GM12873 (cell line): ENCODE measurements around the gene CLDN6.

Source experiments
- TF ChIP-seq, protein P1 (sequence below): IDR thresholded peaks from 2 replicates; pipeline ENCODE4 v1.5.1; 2012; ENCODE audit warnings: low read depth, mild to moderate bottlenecking, moderate library complexity, low read length, control low read depth; ENCODE audit not compliant: insufficient read depth; ENCODE audit errors: missing control alignments

The CLDN6 gene

DNA sequence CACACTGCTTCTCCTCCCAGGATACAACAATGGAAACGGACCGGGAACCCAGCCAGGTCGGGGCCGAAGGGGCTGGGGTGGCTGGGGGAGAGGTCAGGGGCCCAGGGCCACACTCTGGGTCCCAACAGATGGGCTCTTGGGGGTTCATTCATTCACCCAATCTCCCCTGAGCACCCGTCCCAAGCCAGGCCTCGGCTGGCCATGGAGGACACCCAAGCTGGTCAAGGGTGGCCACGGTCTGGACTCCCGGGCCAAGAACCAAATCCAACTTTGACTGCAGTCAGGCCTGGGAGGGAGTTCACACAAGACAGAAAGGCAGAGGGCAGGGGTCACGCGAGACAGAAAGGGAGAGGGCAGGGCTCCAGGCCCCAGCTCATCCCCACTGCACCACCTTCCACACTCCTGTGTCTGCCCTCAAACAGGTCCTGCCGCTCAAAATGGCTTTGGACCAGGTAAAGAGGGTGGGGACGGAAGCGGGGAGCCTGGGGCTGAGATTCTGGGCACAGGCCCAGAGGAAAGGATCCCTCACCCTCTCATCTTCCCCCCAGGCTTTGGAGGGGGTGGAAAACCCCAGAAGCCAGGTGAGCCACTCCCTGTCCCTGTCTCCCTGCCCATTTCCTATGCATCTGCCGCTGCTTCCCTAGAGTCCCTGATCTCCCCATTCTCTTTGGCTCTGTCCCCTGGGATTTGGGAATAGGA lies 25.5 kb downstream of the CLDN6 start:
- TF ChIP-seq, protein P1, sequence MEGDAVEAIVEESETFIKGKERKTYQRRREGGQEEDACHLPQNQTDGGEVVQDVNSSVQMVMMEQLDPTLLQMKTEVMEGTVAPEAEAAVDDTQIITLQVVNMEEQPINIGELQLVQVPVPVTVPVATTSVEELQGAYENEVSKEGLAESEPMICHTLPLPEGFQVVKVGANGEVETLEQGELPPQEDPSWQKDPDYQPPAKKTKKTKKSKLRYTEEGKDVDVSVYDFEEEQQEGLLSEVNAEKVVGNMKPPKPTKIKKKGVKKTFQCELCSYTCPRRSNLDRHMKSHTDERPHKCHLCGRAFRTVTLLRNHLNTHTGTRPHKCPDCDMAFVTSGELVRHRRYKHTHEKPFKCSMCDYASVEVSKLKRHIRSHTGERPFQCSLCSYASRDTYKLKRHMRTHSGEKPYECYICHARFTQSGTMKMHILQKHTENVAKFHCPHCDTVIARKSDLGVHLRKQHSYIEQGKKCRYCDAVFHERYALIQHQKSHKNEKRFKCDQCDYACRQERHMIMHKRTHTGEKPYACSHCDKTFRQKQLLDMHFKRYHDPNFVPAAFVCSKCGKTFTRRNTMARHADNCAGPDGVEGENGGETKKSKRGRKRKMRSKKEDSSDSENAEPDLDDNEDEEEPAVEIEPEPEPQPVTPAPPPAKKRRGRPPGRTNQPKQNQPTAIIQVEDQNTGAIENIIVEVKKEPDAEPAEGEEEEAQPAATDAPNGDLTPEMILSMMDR = no peak

DNA sequence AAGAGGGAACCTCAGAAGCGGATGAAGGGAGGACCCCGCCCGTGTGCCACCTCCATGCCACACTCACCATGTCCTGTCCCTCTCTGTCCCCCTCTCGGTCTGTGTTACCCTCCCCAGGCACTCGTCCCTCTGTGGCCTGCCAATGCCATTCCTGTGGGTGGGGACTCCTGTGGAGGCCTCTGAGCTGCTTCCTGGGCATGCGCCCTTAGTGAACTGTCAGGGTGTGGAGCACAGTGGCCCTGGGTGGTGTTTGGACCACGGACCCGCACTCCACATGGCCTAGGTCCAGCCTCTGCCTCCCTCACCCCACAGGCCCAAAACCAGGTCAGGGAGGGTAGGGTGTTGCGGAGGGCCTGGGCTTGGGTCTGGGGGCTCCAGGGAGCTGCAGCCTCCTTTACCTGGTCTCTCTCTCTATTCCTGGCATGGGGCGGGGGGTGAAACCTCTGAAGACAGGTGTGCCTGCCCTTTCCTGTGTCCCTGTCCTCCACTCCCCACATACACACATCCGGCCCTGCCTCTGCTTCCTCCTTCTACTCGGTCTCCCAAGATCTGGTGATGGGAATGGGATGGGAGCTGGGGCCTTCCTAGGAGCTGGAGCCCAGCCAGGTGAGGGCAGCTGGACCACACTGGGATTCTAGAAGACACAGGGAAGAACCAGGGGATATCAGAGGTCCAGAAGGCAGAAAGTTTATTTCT lies 26.3 kb downstream of the CLDN6 start:
- TF ChIP-seq, protein P1 = no peak

DNA sequence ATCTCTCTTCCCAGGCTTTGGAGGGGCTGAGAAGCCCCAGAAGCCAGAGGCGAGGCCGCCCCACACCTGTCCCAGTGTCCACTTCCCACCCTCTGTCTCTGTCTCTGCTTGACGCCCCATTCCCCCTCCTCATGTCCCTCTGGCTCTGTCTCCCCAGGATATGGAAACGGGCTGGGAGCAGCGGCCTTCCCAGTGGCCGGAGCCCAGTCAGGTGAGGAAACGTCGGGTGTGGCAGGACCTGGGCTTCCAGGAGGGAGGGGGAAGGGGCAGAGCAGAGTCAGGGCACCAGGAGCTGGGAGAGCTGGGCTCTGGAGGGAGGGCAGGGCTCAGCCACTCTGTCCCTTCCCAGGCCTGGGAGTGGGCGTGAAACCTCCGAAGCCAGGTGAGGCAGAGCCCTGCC lies 27.1 kb downstream of the CLDN6 start:
- TF ChIP-seq, protein P1 = no peak

DNA sequence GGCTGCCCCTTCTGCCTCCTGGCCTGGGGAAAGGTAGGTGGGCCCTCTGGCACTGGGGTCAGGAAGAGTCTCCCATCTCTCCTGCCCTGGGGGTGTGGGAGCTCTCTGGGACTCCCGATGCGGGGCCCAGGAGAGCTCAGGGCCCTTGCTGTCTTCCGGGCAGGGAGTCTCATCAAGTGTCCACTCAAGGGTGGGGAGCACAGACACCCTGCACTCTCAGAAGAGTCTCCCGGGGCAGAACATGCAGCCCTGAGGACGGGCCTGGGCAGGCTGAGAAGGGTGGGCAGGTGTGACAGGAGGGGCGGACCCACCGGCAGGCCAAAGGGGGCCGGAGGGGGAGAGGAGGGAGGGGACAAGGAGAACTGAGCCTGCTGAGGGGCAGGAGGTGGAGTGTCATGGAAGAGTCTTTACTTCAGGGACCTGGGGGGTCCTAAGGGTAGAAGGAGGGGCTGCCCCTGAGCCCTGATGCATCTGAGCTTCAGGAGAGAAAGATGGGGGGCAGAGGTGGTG lies 29.3 kb downstream of the CLDN6 start:
- TF ChIP-seq, protein P1 = no peak

DNA sequence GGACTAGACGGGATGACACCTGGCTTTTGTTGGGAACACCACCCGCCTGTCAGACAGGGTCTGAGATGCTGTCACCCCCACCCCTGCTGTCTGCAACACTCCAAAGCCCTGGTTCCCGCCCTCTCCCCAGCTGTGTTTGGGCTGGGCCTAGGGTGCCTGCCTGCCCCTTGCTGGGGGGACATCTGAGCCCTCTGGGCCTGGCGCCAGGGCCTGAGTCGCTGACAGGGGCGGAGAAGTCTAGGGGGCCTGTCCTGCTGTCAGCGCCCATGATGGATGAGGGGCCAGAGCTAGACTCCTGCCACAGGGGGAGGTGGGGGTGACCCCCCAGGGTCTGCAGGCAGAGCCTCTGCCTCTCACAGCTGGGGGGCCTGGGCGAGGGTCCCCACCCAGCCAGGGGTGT lies 30.1 kb downstream of the CLDN6 start:
- TF ChIP-seq, protein P1 = no peak

DNA sequence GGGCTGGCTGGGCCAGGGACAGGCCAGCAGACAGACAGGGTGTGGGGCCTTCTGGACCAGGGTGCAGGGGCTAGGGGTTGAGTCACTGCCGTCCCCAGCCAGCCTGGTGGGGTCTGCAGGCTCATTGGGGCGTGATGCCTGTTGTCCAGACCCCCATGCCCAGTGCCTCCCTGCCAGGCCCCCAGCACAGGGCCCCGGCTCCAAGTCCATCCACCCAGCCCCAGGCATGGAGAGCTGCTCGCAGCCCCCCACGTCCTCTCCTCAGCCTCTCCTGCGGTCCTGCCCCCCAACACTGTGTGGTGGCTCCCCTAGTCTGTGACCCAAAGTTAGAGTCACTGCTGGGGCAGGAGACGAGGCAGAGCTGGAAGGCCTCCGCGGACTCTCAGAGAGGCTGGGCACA lies 30.7 kb downstream of the CLDN6 start:
- TF ChIP-seq, protein P1 = no peak

DNA sequence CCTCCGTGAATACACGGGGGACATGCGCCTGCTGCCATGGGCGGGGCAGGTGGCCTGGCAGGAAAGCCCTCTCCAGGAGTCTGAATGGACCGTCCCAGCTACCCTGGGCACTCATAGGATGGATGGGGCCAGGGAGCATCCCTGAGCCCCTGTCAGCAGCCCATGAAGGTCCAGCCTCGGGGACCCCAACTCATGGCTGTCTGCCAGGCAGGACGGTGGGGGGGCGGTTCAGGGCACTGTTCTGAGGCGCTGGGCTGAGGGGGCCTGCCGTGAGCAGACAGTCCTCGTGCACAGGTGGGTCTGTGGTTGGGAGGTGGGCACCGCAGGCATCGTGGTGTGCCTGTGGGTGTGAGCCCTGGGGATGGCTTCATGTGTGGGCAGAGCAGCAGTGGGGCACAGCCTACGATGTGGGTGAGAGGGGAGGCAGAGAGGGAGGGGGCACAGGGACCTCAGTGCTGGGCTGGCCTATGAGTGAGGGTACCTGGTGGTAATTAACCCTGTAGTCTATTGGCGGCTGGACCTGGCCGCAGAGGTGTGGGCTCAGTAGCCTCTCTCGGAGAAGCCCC lies 31.3 kb downstream of the CLDN6 start:
- TF ChIP-seq, protein P1 = no peak
